A673 (cell line): ENCODE results near the gene RIPOR3. TPM values are rescaled to one million over a fixed set of nuclear protein-coding genes. Genes with fewer than 3 reads are reported as not detected.

Experiments
- BruUV-seq: library from RNA; stranded (reverse); fragments of 400-500 nt; replicated peaks from 2 replicates; lab custom pipeline; 2021; lab: Mats Ljungman, UMichigan
- CTCF ChIA-PET: fragments of 300-600 bp; sonication (Branson Sonifier 250); formaldehyde crosslinking; loops from one replicate; lab custom pipeline; 2022; ENCODE audit warnings: antibody characterized with exemption; lab: Charles Lee
- POLR2A ChIA-PET: fragments of 300-600 bp; sonication (Branson Sonifier 250); formaldehyde crosslinking; loops from one replicate; lab custom pipeline; 2022; ENCODE audit warnings: antibody characterized with exemption; ENCODE audit not compliant: low non-redundant PET; lab: Charles Lee
- DNase-seq: peaks from one replicate; pipeline ENCODE4 v3.0.0-alpha.2; 2015; ENCODE audit warnings: low spot score
- H3K27ac ChIP-seq: fragments of 200-600 bp; sonication (generic); 2 replicates; pipeline ENCODE4 v1.5.1; 2016; ENCODE audit warnings: mixed run types, low read depth, mild to moderate bottlenecking, mixed read lengths, antibody characterized with exemption, low read length; ENCODE audit not compliant: poor library complexity, severe bottlenecking
- H3K27me3 ChIP-seq: fragments of 200-600 bp; sonication (generic); replicated peaks from 2 replicates; pipeline ENCODE4 v1.6.1; 2017; ENCODE audit warnings: mixed run types, low read depth, mild to moderate bottlenecking, mixed read lengths, antibody characterized with exemption, low read length; ENCODE audit not compliant: insufficient read depth, poor library complexity
- H3K36me3 ChIP-seq: fragments of 200-600 bp; sonication (generic); 2 replicates; pipeline ENCODE4 v1.6.1; 2016; ENCODE audit warnings: mixed run types, mild to moderate bottlenecking, mixed read lengths, antibody characterized with exemption, low read length; ENCODE audit not compliant: insufficient read depth, poor library complexity, severe bottlenecking
- H3K4me1 ChIP-seq: fragments of 200-600 bp; sonication (generic); 2 replicates; pipeline ENCODE4 v1.6.1; 2017; ENCODE audit warnings: mixed run types, mild to moderate bottlenecking, mixed read lengths, antibody characterized with exemption, low read length; ENCODE audit not compliant: insufficient read depth, poor library complexity, severe bottlenecking
- H3K4me3 ChIP-seq: fragments of 200-600 bp; sonication (generic); 2 replicates; pipeline ENCODE4 v1.5.1; 2016; ENCODE audit warnings: low read depth, mixed run types, mild to moderate bottlenecking, mixed read lengths, low read length; ENCODE audit not compliant: poor library complexity, severe bottlenecking
- H3K9me3 ChIP-seq: fragments of 200-600 bp; sonication (generic); 2 replicates; pipeline ENCODE4 v1.6.1; 2016; ENCODE audit warnings: mixed run types, low read depth, mild to moderate bottlenecking, mixed read lengths, antibody characterized with exemption, low read length; ENCODE audit not compliant: poor library complexity, severe bottlenecking
- EZH2 ChIP-seq: fragments of 200-600 bp; sonication (generic); IDR thresholded peaks from 2 replicates; pipeline ENCODE4 v1.6.1; 2017; ENCODE audit warnings: borderline replicate concordance, low read depth, mild to moderate bottlenecking, mixed read lengths, antibody characterized with exemption, low read length; ENCODE audit not compliant: poor library complexity, severe bottlenecking
- intact Hi-C: fragments of 100-400 bp; cut with micrococcal nuclease; formaldehyde crosslinking; loops from one replicate; pipeline ENCODE4 v1.10.0; 2022; ENCODE audit not compliant: unreplicated experiment
- total RNA-seq: library from RNA; stranded (reverse); gene quantifications from 2 replicates; pipeline ENCODE4 v1.2.3, GENCODE V29; 2021
- TF ChIP-seq, protein P1 (sequence below): fragments of 300-800, 200-600 bp; sonication (generic); conservative IDR thresholded peaks from 2 replicates; pipeline ENCODE4 v1.5.1; 2017; ENCODE audit warnings: low read depth, mild to moderate bottlenecking, antibody characterized with exemption, low read length, moderate library complexity, mixed read lengths

Gene RIPOR3
- total RNA-seq, 1 experiment from 2014 or later: 19.1 TPM

DNA sequence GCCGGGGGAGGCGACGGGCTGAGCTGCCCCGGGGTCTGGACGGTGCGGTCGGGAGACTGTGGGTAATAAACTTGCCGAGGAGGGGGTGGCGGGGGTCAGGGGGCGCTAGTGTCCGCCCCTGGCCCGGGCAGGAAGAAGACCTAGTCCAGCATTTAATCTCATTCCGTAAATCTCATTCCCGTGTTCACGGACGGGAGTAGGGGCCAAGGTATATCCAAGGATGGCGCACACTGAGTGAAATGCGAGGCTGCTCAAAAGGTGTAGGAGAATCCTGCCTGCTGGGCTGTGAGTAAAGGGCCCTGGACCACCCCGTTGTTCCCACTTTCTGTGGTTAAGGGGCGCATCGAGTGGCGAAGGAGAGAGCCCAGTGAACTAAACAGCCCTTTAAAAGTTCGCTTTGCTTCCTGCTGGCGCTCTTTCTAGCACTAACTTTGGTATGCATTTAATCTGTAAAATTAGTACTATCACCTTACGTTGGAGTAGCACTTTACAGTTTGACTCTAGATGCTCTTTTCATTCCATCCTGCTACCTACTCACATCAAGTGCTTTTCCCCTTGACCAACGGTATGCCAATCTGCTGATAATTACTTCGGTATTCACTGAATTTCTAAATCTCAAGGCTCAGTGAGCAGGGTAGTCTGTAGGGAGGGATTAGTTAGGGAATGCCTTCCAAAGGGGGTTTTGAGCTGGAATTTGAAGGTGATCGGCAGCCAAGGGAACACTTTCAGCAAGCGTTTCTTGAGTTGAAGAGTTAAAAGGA is 40.8 kb upstream of the RIPOR3 start:
- H3K27ac ChIP-seq: peak overlapping the region; percentile 90
- peak overlapping the region; percentile 94 for H3K4me3 ChIP-seq
- no peaks in the 10 kb centered on the region for H3K9me3 ChIP-seq
- BruUV-seq: no TSS peak
- TF ChIP-seq EZH2: no peak
- TF ChIP-seq, protein P1, sequence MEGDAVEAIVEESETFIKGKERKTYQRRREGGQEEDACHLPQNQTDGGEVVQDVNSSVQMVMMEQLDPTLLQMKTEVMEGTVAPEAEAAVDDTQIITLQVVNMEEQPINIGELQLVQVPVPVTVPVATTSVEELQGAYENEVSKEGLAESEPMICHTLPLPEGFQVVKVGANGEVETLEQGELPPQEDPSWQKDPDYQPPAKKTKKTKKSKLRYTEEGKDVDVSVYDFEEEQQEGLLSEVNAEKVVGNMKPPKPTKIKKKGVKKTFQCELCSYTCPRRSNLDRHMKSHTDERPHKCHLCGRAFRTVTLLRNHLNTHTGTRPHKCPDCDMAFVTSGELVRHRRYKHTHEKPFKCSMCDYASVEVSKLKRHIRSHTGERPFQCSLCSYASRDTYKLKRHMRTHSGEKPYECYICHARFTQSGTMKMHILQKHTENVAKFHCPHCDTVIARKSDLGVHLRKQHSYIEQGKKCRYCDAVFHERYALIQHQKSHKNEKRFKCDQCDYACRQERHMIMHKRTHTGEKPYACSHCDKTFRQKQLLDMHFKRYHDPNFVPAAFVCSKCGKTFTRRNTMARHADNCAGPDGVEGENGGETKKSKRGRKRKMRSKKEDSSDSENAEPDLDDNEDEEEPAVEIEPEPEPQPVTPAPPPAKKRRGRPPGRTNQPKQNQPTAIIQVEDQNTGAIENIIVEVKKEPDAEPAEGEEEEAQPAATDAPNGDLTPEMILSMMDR: no peak
- POLR2A ChIA-PET: interaction anchor here (0.6 to 0.7 kb wide), 2 partner anchors 17 to 18 kb away, joined by 3 to 4 read pairs; no protein-coding TSS in a partner anchor
- peaks cover 4% of the 10 kb centered on the region for H3K36me3 ChIP-seq
- no peaks in the 10 kb centered on the region for H3K27me3 ChIP-seq
- H3K4me1 ChIP-seq: peaks cover 33% of the 10 kb centered on the region
- DNase-seq: peak; percentile 35
- CTCF ChIA-PET: interaction anchor here (0.6 to 2.9 kb wide), 4 partner anchors 11 to 144 kb away, joined by 4 to 11 read pairs (median 5); no protein-coding TSS in a partner anchor
- intact Hi-C loops: loop anchor here (1.0 to 2.0 kb wide), 2 partner anchors 41 to 44 kb away; partner anchors contain the start of gene RIPOR3

DNA sequence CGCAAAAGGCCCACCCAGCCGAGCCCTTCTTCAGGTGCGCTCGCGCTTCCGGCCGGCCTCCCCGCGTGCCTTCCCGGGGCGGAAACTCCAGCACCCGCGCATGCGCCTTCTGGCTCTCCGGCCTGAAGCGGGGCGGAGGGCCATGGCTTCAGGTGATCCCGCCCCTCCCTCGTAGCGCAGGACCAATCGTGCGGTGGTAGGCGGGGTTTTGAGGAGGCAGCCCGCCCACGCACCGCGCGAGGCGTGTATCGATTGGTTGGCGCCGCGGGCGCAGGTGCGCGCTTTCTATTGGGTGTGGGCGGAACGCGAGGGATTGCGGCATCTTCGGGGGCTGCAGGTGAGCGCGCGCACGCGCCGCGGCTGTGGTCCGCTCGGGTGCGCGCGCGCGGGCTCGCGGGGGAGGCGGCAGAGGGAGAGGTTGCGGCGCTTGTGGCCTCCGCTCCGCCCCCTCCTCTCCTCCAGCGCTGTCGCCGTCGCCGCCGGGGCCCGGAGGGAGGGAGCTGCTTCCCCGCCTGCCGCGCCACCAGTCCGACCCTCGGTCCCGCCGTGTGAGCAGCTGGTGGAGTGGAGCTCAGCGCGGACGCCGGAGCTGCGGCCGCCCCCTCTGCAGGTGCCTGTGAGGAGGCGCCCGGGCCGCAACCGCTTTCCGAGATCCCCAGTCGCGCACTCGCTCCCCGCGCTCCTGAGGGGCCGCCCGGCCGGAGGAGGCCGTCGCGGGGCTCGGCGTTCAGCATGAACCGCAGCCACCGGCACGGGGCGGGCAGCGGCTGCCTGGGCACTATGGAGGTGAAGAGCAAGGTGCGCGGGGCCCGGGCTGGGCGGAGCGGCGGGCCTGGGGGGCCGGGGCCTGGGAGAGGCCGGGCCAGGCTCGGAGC is 40.0 kb upstream of the RIPOR3 start, which contains the start of gene PARD6B:
PARD6B (plus strand) TSS at position 526 of the 875 bp plus-strand sequence; CDS start at position 733, 207 bp downstream.
- peak within 1 kb of the TSS; percentile 90 for H3K27ac ChIP-seq
- TF ChIP-seq, protein P1: no peak
- TF ChIP-seq EZH2: no peak
- ChIA-PET POLR2A (interaction anchor here (0.7 kb wide), 1 partner anchor 18 kb away, joined by 4 read pairs; no protein-coding TSS in a partner anchor), CTCF (interaction anchor here (0.6 to 2.9 kb wide), 4 partner anchors 11 to 143 kb away, joined by 4 to 11 read pairs (median 5); no protein-coding TSS in a partner anchor)
- peaks cover 30% of the 10 kb centered on the region for H3K4me1 ChIP-seq
- DNase-seq: peak; percentile 99
- no peaks in the 10 kb centered on the region for H3K9me3 ChIP-seq
- peak within 1 kb of the TSS; percentile 94 for H3K4me3 ChIP-seq
- BruUV-seq: no TSS peak
- peaks cover 4% of the 10 kb centered on the region for H3K36me3 ChIP-seq
- no peaks in the 10 kb centered on the region for H3K27me3 ChIP-seq
- intact Hi-C loops: loop anchor here (1.0 to 2.0 kb wide), 2 partner anchors 40 to 45 kb away; partner anchors contain the start of gene RIPOR3

DNA sequence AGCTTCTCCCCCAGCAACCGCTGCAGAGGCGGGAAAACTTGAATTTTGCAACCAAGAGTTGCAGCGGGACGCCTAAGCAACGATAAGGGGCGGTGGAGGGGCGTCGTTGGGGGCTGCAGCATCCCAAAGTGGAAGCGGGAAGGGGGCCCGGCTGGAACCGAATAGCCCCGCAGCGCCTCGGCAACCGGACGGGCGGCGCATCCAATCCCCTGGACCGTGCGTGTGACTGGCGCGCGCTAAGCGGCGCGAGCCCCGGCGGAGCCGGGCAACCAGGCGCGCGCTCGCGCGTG is 39.4 kb upstream of the RIPOR3 start:
- H3K27me3 ChIP-seq: no peaks in the 10 kb centered on the region
- no peaks in the 10 kb centered on the region for H3K9me3 ChIP-seq
- DNase-seq: no peak
- peak overlapping the region; percentile 33 for H3K27ac ChIP-seq
- intact Hi-C loops: loop anchor here (1.0 to 2.0 kb wide), 2 partner anchors 40 to 46 kb away; partner anchors contain the start of gene RIPOR3
- H3K4me1 ChIP-seq: peaks cover 24% of the 10 kb centered on the region
- peaks cover 4% of the 10 kb centered on the region for H3K36me3 ChIP-seq
- CTCF ChIA-PET: interaction anchor here (1.4 kb wide), 1 partner anchor 143 kb away, joined by 6 read pairs; no protein-coding TSS in a partner anchor
- peak overlapping the region; percentile 94 for H3K4me3 ChIP-seq
- POLR2A ChIA-PET: no interaction called here
- no TSS peak for BruUV-seq
- TF ChIP-seq, protein P1: no peak
- TF ChIP-seq EZH2: no peak
